GM21381 (cell line): Measurements from ENCODE around the gene NUDT14.

Experiments
- ATAC-seq: cut with Tn5 transposase; IDR thresholded peaks from one replicate; pipeline ENCODE4 v1.9.1; 2021; ENCODE audit warnings: mild to moderate bottlenecking, moderate library complexity; ENCODE audit not compliant: unreplicated experiment

The NUDT14 gene

GRCh38 chr14:105178069-105178867, 2.8 kb downstream of the NUDT14 start:
- ATAC-seq: no peak

GRCh38 chr14:105177082-105177481, 4.0 kb downstream of the NUDT14 start:
- ATAC-seq: no peak

- ATAC-seq: no peak
These were observed 4.6 kb downstream of the NUDT14 start for GRCh38 chr14:105176513-105176912.

- ATAC-seq: no peak
These were observed 6.9 kb downstream of the NUDT14 start for GRCh38 chr14:105173901-105174894.

GRCh38 chr14:105173145-105173544, 8.0 kb downstream of the NUDT14 start:
- no peak for ATAC-seq

GRCh38 chr14:105172476-105172875, 8.6 kb downstream of the NUDT14 start:
- ATAC-seq: no peak

- ATAC-seq: no peak
These were observed 10.0 kb downstream of the NUDT14 start for GRCh38 chr14:105171004-105171673.

GRCh38 chr14:105169776-105170655, 11.1 kb downstream of the NUDT14 start:
- no peak for ATAC-seq

- no peak for ATAC-seq
These were observed 12.1 kb downstream of the NUDT14 start for GRCh38 chr14:105168979-105169507.

GRCh38 chr14:105168496-105168978, 12.6 kb downstream of the NUDT14 start, which contains the start of gene JAG2:
TSS of gene JAG2 (minus strand) at chr14:105168776. CDS start at chr14:105168420, 356 bp downstream.
- no peak for ATAC-seq

- no peak for ATAC-seq
These were observed 13.1 kb downstream of the NUDT14 start for GRCh38 chr14:105168093-105168420.

- no peak for ATAC-seq
These were observed 13.6 kb downstream of the NUDT14 start for GRCh38 chr14:105167303-105168092.

- ATAC-seq: no peak
These were observed 14.4 kb downstream of the NUDT14 start for GRCh38 chr14:105166571-105167302.

GRCh38 chr14:105165761-105166485, 15.2 kb downstream of the NUDT14 start:
- no peak for ATAC-seq

GRCh38 chr14:105165134-105165704, 15.9 kb downstream of the NUDT14 start:
- no peak for ATAC-seq

GRCh38 chr14:105163040-105163742, 17.9 kb downstream of the NUDT14 start:
- no peak for ATAC-seq

- ATAC-seq: no peak
These were observed 18.5 kb downstream of the NUDT14 start for GRCh38 chr14:105162669-105162979.
